Body of pancreas (tissue), 4 donors: ENCODE data around the gene CCDC179.

Experiments
- POLR2A ChIP-seq, 3 donors: fragments of 450-650 bp; IDR thresholded peaks; one replicate each; pipeline ENCODE4 v1.6.1; 2016; ENCODE audit warnings: antibody characterized with exemption in 3 of 3, mild to moderate bottlenecking in 2 of 3
- TF ChIP-seq, protein P1 (sequence below), 7 experiments: fragments of 450-650 bp in 4 of 7; fragments of 200-600 bp in 3 of 7; sonication (generic) in 3 of 7; IDR thresholded peaks; one replicate each; pipeline ENCODE4 v1.5.1; 2016 to 2019; ENCODE audit warnings: antibody characterized with exemption in 7 of 7

DNA sequence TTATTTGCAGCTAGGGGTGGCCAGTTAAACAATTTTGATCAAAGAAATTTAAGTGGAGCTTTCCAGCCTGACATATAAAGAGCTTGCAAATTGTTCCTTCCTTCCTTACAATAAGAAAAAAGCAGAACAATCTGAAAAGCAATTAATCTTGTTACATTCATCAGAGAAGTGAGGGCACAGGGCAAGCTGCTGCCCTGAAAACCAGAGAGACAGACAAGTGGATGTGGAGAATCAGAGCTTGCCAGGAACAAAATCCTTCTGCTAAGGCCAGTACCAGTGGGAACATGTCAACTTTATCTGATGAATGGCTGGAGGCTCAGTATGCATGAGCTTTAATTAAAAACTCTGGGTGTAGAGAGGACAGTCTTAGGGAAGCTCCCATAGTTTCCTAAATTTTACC, 8.8 kb downstream of the CCDC179 start:
- TF ChIP-seq, protein P1, sequence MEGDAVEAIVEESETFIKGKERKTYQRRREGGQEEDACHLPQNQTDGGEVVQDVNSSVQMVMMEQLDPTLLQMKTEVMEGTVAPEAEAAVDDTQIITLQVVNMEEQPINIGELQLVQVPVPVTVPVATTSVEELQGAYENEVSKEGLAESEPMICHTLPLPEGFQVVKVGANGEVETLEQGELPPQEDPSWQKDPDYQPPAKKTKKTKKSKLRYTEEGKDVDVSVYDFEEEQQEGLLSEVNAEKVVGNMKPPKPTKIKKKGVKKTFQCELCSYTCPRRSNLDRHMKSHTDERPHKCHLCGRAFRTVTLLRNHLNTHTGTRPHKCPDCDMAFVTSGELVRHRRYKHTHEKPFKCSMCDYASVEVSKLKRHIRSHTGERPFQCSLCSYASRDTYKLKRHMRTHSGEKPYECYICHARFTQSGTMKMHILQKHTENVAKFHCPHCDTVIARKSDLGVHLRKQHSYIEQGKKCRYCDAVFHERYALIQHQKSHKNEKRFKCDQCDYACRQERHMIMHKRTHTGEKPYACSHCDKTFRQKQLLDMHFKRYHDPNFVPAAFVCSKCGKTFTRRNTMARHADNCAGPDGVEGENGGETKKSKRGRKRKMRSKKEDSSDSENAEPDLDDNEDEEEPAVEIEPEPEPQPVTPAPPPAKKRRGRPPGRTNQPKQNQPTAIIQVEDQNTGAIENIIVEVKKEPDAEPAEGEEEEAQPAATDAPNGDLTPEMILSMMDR (IDR thresholded peaks at IDR 0.05), result no peak
- TF ChIP-seq POLR2A (IDR thresholded peaks at IDR 0.05), result no peak
